Activated T-helper 1 cell treated with Interleukin-2 at 50 U/mL for 16 hours (primary cell): ENCODE data around the gene KDM4E.

ENCODE experiments used
- DNase-seq: peaks from one replicate; pipeline ENCODE4 v3.0.0-alpha.2; 2020; ENCODE audit warnings: low read depth

Gene KDM4E

GRCh38 chr11:95050595-95051202 is 25.6 kb downstream of the KDM4E start:
- no peak for DNase-seq

GRCh38 chr11:95054356-95054755 is 29.3 kb downstream of the KDM4E start:
- no peak for DNase-seq

- DNase-seq: no peak
These were observed 30.3 kb downstream of the KDM4E start for GRCh38 chr11:95055283-95055897.

GRCh38 chr11:95057959-95058358 is 32.9 kb downstream of the KDM4E start:
- DNase-seq: no peak

GRCh38 chr11:95058621-95059020 is 33.6 kb downstream of the KDM4E start:
- no peak for DNase-seq

GRCh38 chr11:95059046-95059445 is 34.0 kb downstream of the KDM4E start:
- DNase-seq: no peak

GRCh38 chr11:95065336-95065735 is 40.3 kb downstream of the KDM4E start:
- DNase-seq: no peak

GRCh38 chr11:95066716-95067038 is 41.6 kb downstream of the KDM4E start, which contains the start of gene SRSF8:
Gene SRSF8 (plus strand): TSS chr11:95066919. CDS start chr11:95067227, 308 bp downstream.
- no peak for DNase-seq

GRCh38 chr11:95067039-95067840 is 42.2 kb downstream of the KDM4E start:
- DNase-seq: peak; percentile 67

- peak; percentile 14 for DNase-seq
These were observed 42.8 kb downstream of the KDM4E start for GRCh38 chr11:95067841-95068219.

- DNase-seq: peak; percentile 49
These were observed 43.5 kb downstream of the KDM4E start for GRCh38 chr11:95068549-95068948.

GRCh38 chr11:95070471-95070870 is 45.4 kb downstream of the KDM4E start:
- DNase-seq: no peak

GRCh38 chr11:95072948-95073347 is 47.9 kb downstream of the KDM4E start:
- no peak for DNase-seq

- DNase-seq: no peak
These were observed 49.9 kb downstream of the KDM4E start for GRCh38 chr11:95074792-95075563.

- DNase-seq: no peak
These were observed 51.4 kb downstream of the KDM4E start for GRCh38 chr11:95076416-95076815.

- no peak for DNase-seq
These were observed 51.9 kb downstream of the KDM4E start for GRCh38 chr11:95076981-95077380.
